ENCODE data around the gene CLEC18C. TPM values are rescaled to one million over a fixed set of nuclear protein-coding genes. Genes with fewer than 3 reads are reported as not detected.
"Not testable (repeated sequence)": the region's sequence is repeated elsewhere in the genome, so short reads cannot be mapped to it uniquely, and the experiment has no call there.

CLEC18C gene
- under 0.01 TPM for total RNA-seq

- not testable (repeated sequence) for H3K9ac ChIP-seq (ENCODE audit: low read depth in 1 of 3, low read length in 3 of 3); H3K9me3 ChIP-seq (ENCODE audit: control insufficient read depth in 3 of 3, low read length in 3 of 3); H3K27ac ChIP-seq (ENCODE audit: low read depth, low read length); H3K27me3 ChIP-seq (ENCODE audit: control insufficient read depth in 3 of 3, insufficient read depth in 3 of 3, low read length in 3 of 3); H3K4me1 ChIP-seq (ENCODE audit: control insufficient read depth in 3 of 3, insufficient read depth in 3 of 3, low read length in 3 of 3); H3K4me3 ChIP-seq (ENCODE audit: low read length in 3 of 3); H3K36me3 ChIP-seq (ENCODE audit: control insufficient read depth in 3 of 3, insufficient read depth in 3 of 3, low read length in 3 of 3)
Measured at GRCh38 chr16:70173212-70173837, at the start of gene CLEC18C. TSS of gene CLEC18C (plus strand) at chr16:70173787. CDS start at chr16:70174279, 492 bp downstream.

- not testable (repeated sequence) for H3K27ac ChIP-seq (ENCODE audit: low read depth, low read length); H3K27me3 ChIP-seq (ENCODE audit: control insufficient read depth in 3 of 3, insufficient read depth in 3 of 3, low read length in 3 of 3); H3K9me3 ChIP-seq (ENCODE audit: control insufficient read depth in 3 of 3, low read length in 3 of 3); H3K4me3 ChIP-seq (ENCODE audit: low read length in 3 of 3); H3K9ac ChIP-seq (ENCODE audit: low read depth in 1 of 3, low read length in 3 of 3); H3K4me1 ChIP-seq (ENCODE audit: control insufficient read depth in 3 of 3, insufficient read depth in 3 of 3, low read length in 3 of 3)
- H3K36me3 ChIP-seq (ENCODE audit: control insufficient read depth in 3 of 3, insufficient read depth in 3 of 3, low read length in 3 of 3): peaks cover 4 to 37% (median 7%) of the 10 kb centered on the region in 3 donors
Measured at GRCh38 chr16:70123822-70124221, 49.8 kb upstream of the CLEC18C start.

- H3K4me1 ChIP-seq (ENCODE audit: control insufficient read depth in 3 of 3, insufficient read depth in 3 of 3, low read length in 3 of 3); H3K27ac ChIP-seq (ENCODE audit: low read depth, low read length); H3K9me3 ChIP-seq (ENCODE audit: control insufficient read depth in 3 of 3, low read length in 3 of 3); H3K27me3 ChIP-seq (ENCODE audit: control insufficient read depth in 3 of 3, insufficient read depth in 3 of 3, low read length in 3 of 3); H3K9ac ChIP-seq (ENCODE audit: low read depth in 1 of 3, low read length in 3 of 3); H3K4me3 ChIP-seq (ENCODE audit: low read length in 3 of 3): not testable (repeated sequence)
- peaks cover 7 to 56% (median 14%) of the 10 kb centered on the region in 3 donors for H3K36me3 ChIP-seq (ENCODE audit: control insufficient read depth in 3 of 3, insufficient read depth in 3 of 3, low read length in 3 of 3)
Measured at GRCh38 chr16:70126226-70126625, 47.4 kb upstream of the CLEC18C start.

- not testable (repeated sequence) for H3K27me3 ChIP-seq (ENCODE audit: control insufficient read depth in 3 of 3, insufficient read depth in 3 of 3, low read length in 3 of 3); H3K27ac ChIP-seq (ENCODE audit: low read depth, low read length); H3K4me1 ChIP-seq (ENCODE audit: control insufficient read depth in 3 of 3, insufficient read depth in 3 of 3, low read length in 3 of 3); H3K4me3 ChIP-seq (ENCODE audit: low read length in 3 of 3); H3K9ac ChIP-seq (ENCODE audit: low read depth in 1 of 3, low read length in 3 of 3); H3K9me3 ChIP-seq (ENCODE audit: control insufficient read depth in 3 of 3, low read length in 3 of 3)
- peaks cover 5 to 53% (median 18%) of the 10 kb centered on the region in 3 donors for H3K36me3 ChIP-seq (ENCODE audit: control insufficient read depth in 3 of 3, insufficient read depth in 3 of 3, low read length in 3 of 3)
Measured at GRCh38 chr16:70127706-70128105, 45.9 kb upstream of the CLEC18C start.

GRCh38 chr16:70128844-70129243 lies 44.7 kb upstream of the CLEC18C start:
- not testable (repeated sequence) for H3K4me1 ChIP-seq (ENCODE audit: control insufficient read depth in 3 of 3, insufficient read depth in 3 of 3, low read length in 3 of 3); H3K27me3 ChIP-seq (ENCODE audit: control insufficient read depth in 3 of 3, insufficient read depth in 3 of 3, low read length in 3 of 3); H3K27ac ChIP-seq (ENCODE audit: low read depth, low read length); H3K4me3 ChIP-seq (ENCODE audit: low read length in 3 of 3); H3K9me3 ChIP-seq (ENCODE audit: control insufficient read depth in 3 of 3, low read length in 3 of 3); H3K9ac ChIP-seq (ENCODE audit: low read depth in 1 of 3, low read length in 3 of 3)
- peaks cover 6 to 49% (median 18%) of the 10 kb centered on the region in 3 donors for H3K36me3 ChIP-seq (ENCODE audit: control insufficient read depth in 3 of 3, insufficient read depth in 3 of 3, low read length in 3 of 3)

- H3K27ac ChIP-seq (ENCODE audit: low read depth, low read length); H3K9ac ChIP-seq (ENCODE audit: low read depth in 1 of 3, low read length in 3 of 3); H3K4me1 ChIP-seq (ENCODE audit: control insufficient read depth in 3 of 3, insufficient read depth in 3 of 3, low read length in 3 of 3); H3K4me3 ChIP-seq (ENCODE audit: low read length in 3 of 3); H3K27me3 ChIP-seq (ENCODE audit: control insufficient read depth in 3 of 3, insufficient read depth in 3 of 3, low read length in 3 of 3); H3K9me3 ChIP-seq (ENCODE audit: control insufficient read depth in 3 of 3, low read length in 3 of 3): not testable (repeated sequence)
- peaks cover 6 to 44% (median 12%) of the 10 kb centered on the region in 3 donors for H3K36me3 ChIP-seq (ENCODE audit: control insufficient read depth in 3 of 3, insufficient read depth in 3 of 3, low read length in 3 of 3)
Measured at GRCh38 chr16:70135796-70136195, 37.8 kb upstream of the CLEC18C start.

- H3K9me3 ChIP-seq (ENCODE audit: control insufficient read depth in 3 of 3, low read length in 3 of 3); H3K27me3 ChIP-seq (ENCODE audit: control insufficient read depth in 3 of 3, insufficient read depth in 3 of 3, low read length in 3 of 3); H3K27ac ChIP-seq (ENCODE audit: low read depth, low read length); H3K9ac ChIP-seq (ENCODE audit: low read depth in 1 of 3, low read length in 3 of 3); H3K4me3 ChIP-seq (ENCODE audit: low read length in 3 of 3); H3K4me1 ChIP-seq (ENCODE audit: control insufficient read depth in 3 of 3, insufficient read depth in 3 of 3, low read length in 3 of 3): not testable (repeated sequence)
- H3K36me3 ChIP-seq (ENCODE audit: control insufficient read depth in 3 of 3, insufficient read depth in 3 of 3, low read length in 3 of 3): peaks cover 6 to 49% (median 12%) of the 10 kb centered on the region in 3 donors
Measured at GRCh38 chr16:70136595-70136994, 37.0 kb upstream of the CLEC18C start.

- peaks cover 7 to 38% (median 8%) of the 10 kb centered on the region in 3 donors for H3K36me3 ChIP-seq (ENCODE audit: control insufficient read depth in 3 of 3, insufficient read depth in 3 of 3, low read length in 3 of 3)
- H3K4me1 ChIP-seq (ENCODE audit: control insufficient read depth in 3 of 3, insufficient read depth in 3 of 3, low read length in 3 of 3); H3K27me3 ChIP-seq (ENCODE audit: control insufficient read depth in 3 of 3, insufficient read depth in 3 of 3, low read length in 3 of 3); H3K9ac ChIP-seq (ENCODE audit: low read depth in 1 of 3, low read length in 3 of 3); H3K4me3 ChIP-seq (ENCODE audit: low read length in 3 of 3); H3K27ac ChIP-seq (ENCODE audit: low read depth, low read length); H3K9me3 ChIP-seq (ENCODE audit: control insufficient read depth in 3 of 3, low read length in 3 of 3): not testable (repeated sequence)
Measured at GRCh38 chr16:70142739-70143138, 30.8 kb upstream of the CLEC18C start.

GRCh38 chr16:70143231-70143895 lies 30.2 kb upstream of the CLEC18C start:
- H3K36me3 ChIP-seq (ENCODE audit: control insufficient read depth in 3 of 3, insufficient read depth in 3 of 3, low read length in 3 of 3): peaks cover 9 to 44% (median 11%) of the 10 kb centered on the region in 3 donors
- H3K9me3 ChIP-seq (ENCODE audit: control insufficient read depth in 3 of 3, low read length in 3 of 3); H3K27ac ChIP-seq (ENCODE audit: low read depth, low read length); H3K9ac ChIP-seq (ENCODE audit: low read depth in 1 of 3, low read length in 3 of 3); H3K4me1 ChIP-seq (ENCODE audit: control insufficient read depth in 3 of 3, insufficient read depth in 3 of 3, low read length in 3 of 3); H3K27me3 ChIP-seq (ENCODE audit: control insufficient read depth in 3 of 3, insufficient read depth in 3 of 3, low read length in 3 of 3); H3K4me3 ChIP-seq (ENCODE audit: low read length in 3 of 3): not testable (repeated sequence)

GRCh38 chr16:70147853-70148252 lies 25.7 kb upstream of the CLEC18C start:
- not testable (repeated sequence) for H3K4me3 ChIP-seq (ENCODE audit: low read length in 3 of 3); H3K27me3 ChIP-seq (ENCODE audit: control insufficient read depth in 3 of 3, insufficient read depth in 3 of 3, low read length in 3 of 3); H3K4me1 ChIP-seq (ENCODE audit: control insufficient read depth in 3 of 3, insufficient read depth in 3 of 3, low read length in 3 of 3); H3K9ac ChIP-seq (ENCODE audit: low read depth in 1 of 3, low read length in 3 of 3); H3K27ac ChIP-seq (ENCODE audit: low read depth, low read length); H3K9me3 ChIP-seq (ENCODE audit: control insufficient read depth in 3 of 3, low read length in 3 of 3)
- peaks cover 24 to 61% (median 28%) of the 10 kb centered on the region in 3 donors for H3K36me3 ChIP-seq (ENCODE audit: control insufficient read depth in 3 of 3, insufficient read depth in 3 of 3, low read length in 3 of 3)
